Mucosa of rectum (tissue), 2 donors: ENCODE measurements around the gene GRAMD4.
"Not testable (repeated sequence)": the region's sequence is repeated elsewhere in the genome, so short reads cannot be mapped to it uniquely, and the experiment has no call there.

Source experiments
- H3K27ac ChIP-seq, 2 donors: one replicate each; pipeline ENCODE4 v1.7.0; 2013; ENCODE audit warnings: inconsistent platforms in 2 of 2, low read depth in 2 of 2, low read length in 2 of 2
- H3K27me3 ChIP-seq, 2 donors: one replicate each; pipeline ENCODE4 v1.7.0; 2013; ENCODE audit warnings: low read length in 2 of 2; ENCODE audit not compliant: control insufficient read depth in 2 of 2, insufficient read depth in 2 of 2
- H3K36me3 ChIP-seq, 2 donors: one replicate each; pipeline ENCODE4 v1.7.0; 2013; ENCODE audit warnings: low read length in 2 of 2; ENCODE audit not compliant: control insufficient read depth in 2 of 2, insufficient read depth in 2 of 2
- H3K4me1 ChIP-seq, 2 donors: one replicate each; pipeline ENCODE4 v1.7.0; 2013; ENCODE audit warnings: low read length in 2 of 2, mild to moderate bottlenecking in 1 of 2; ENCODE audit not compliant: control insufficient read depth in 2 of 2, insufficient read depth in 2 of 2
- H3K4me3 ChIP-seq, 2 donors: one replicate each; pipeline ENCODE4 v1.7.0; 2013; ENCODE audit warnings: low read length in 2 of 2
- H3K9ac ChIP-seq, 2 donors: one replicate each; pipeline ENCODE4 v1.7.0; 2013; ENCODE audit warnings: low read length in 2 of 2, low read depth in 1 of 2, mild to moderate bottlenecking in 1 of 2
- H3K9me3 ChIP-seq, 2 donors: one replicate each; pipeline ENCODE4 v1.7.0; 2013; ENCODE audit warnings: low read length in 2 of 2; ENCODE audit not compliant: control insufficient read depth in 2 of 2
- donor health status: healthy.
- donor health status: Normal muscosa, but diverticular disease.

GRAMD4 gene

GRCh38 chr22:46648225-46648820 is 28.1 kb downstream of the GRAMD4 start:
- H3K4me1 ChIP-seq: peaks cover 16 to 62% of the 10 kb centered on the region in 2 donors
- not testable (repeated sequence) for H3K9me3 ChIP-seq, H3K27me3 ChIP-seq, H3K9ac ChIP-seq, H3K4me3 ChIP-seq, H3K27ac ChIP-seq
- peaks cover 8 to 12% of the 10 kb centered on the region in 2 donors for H3K36me3 ChIP-seq

- Histone ChIP-seq H3K9ac (no peak overlapping the region), H3K4me3 (no peak overlapping the region), H3K4me1 (peaks cover 21 to 62% of the 10 kb centered on the region in 2 donors), H3K27me3 (no peaks in the 10 kb centered on the region), H3K27ac (peak overlapping the region; percentile 47 to 56), H3K9me3 (no peaks in the 10 kb centered on the region), H3K36me3 (peaks cover 6% of the 10 kb centered on the region in 2 donors)
These were observed 29.2 kb downstream of the GRAMD4 start for GRCh38 chr22:46649141-46650077.

- H3K9me3 ChIP-seq: no peaks in the 10 kb centered on the region
- no peak overlapping the region for H3K4me3 ChIP-seq
- H3K27me3 ChIP-seq: no peaks in the 10 kb centered on the region
- H3K27ac ChIP-seq: peak overlapping the region; percentile 47 to 56
- H3K36me3 ChIP-seq: peaks cover 6% of the 10 kb centered on the region in 2 donors
- peaks cover 21 to 60% of the 10 kb centered on the region in 2 donors for H3K4me1 ChIP-seq
- no peak overlapping the region for H3K9ac ChIP-seq
These were observed 30.1 kb downstream of the GRAMD4 start for GRCh38 chr22:46650078-46650810.

GRCh38 chr22:46651316-46651715 is 31.1 kb downstream of the GRAMD4 start:
- Histone ChIP-seq H3K4me3 (no peak overlapping the region), H3K36me3 (peaks cover 6% of the 10 kb centered on the region in 2 donors), H3K4me1 (peaks cover 18 to 52% of the 10 kb centered on the region in 2 donors), H3K9me3 (no peaks in the 10 kb centered on the region), H3K27me3 (no peaks in the 10 kb centered on the region), H3K9ac (no peak overlapping the region), H3K27ac (peak overlapping the region in 1 of 2 donors; percentile 73)

GRCh38 chr22:46652081-46652846 is 32.1 kb downstream of the GRAMD4 start:
- Histone ChIP-seq H3K9me3 (no peaks in the 10 kb centered on the region), H3K4me3 (no peak overlapping the region), H3K9ac (no peak overlapping the region), H3K36me3 (peaks cover 6% of the 10 kb centered on the region in 2 donors), H3K27me3 (no peaks in the 10 kb centered on the region), H3K27ac (peak overlapping the region; percentile 58 to 73), H3K4me1 (peaks cover 17 to 42% of the 10 kb centered on the region in 2 donors)

GRCh38 chr22:46652847-46653331 is 32.7 kb downstream of the GRAMD4 start:
- Histone ChIP-seq H3K4me1 (peaks cover 14 to 36% of the 10 kb centered on the region in 2 donors), H3K27ac (peak overlapping the region; percentile 58 to 73), H3K4me3 (peak overlapping the region; percentile 7 to 17)

GRCh38 chr22:46653596-46653995 is 33.4 kb downstream of the GRAMD4 start:
- peak overlapping the region; percentile 38 to 73 for H3K27ac ChIP-seq
- peaks cover 14 to 35% of the 10 kb centered on the region in 2 donors for H3K4me1 ChIP-seq
- no peak overlapping the region for H3K9ac ChIP-seq
- peaks cover 0 to 2% of the 10 kb centered on the region in 2 donors for H3K36me3 ChIP-seq
- H3K9me3 ChIP-seq: no peaks in the 10 kb centered on the region
- no peak overlapping the region for H3K4me3 ChIP-seq
- no peaks in the 10 kb centered on the region for H3K27me3 ChIP-seq

More at GRCh38 chr22:46652847-46653331, 32.7 kb downstream of the GRAMD4 start:
- Histone ChIP-seq H3K27me3 (no peaks in the 10 kb centered on the region), H3K9ac (no peak overlapping the region), H3K9me3 (no peaks in the 10 kb centered on the region), H3K36me3 (peaks cover under 1 to 3% of the 10 kb centered on the region in 2 donors)

- no peak overlapping the region for H3K4me3 ChIP-seq
- H3K27me3 ChIP-seq: no peaks in the 10 kb centered on the region
- no peaks in the 10 kb centered on the region for H3K9me3 ChIP-seq
- peaks cover 10 to 29% of the 10 kb centered on the region in 2 donors for H3K4me1 ChIP-seq
- H3K36me3 ChIP-seq: peaks cover under 1 to 10% of the 10 kb centered on the region in 2 donors
- no peak overlapping the region for H3K27ac ChIP-seq
- no peak overlapping the region for H3K9ac ChIP-seq
These were observed 34.2 kb downstream of the GRAMD4 start for GRCh38 chr22:46654426-46654825.

- no peak overlapping the region for H3K27ac ChIP-seq
- H3K9me3 ChIP-seq: no peaks in the 10 kb centered on the region
- no peak overlapping the region for H3K4me3 ChIP-seq
- no peaks in the 10 kb centered on the region for H3K27me3 ChIP-seq
- no peak overlapping the region for H3K9ac ChIP-seq
- H3K36me3 ChIP-seq: peaks cover 3 to 11% of the 10 kb centered on the region in 2 donors
- peaks cover 13 to 28% of the 10 kb centered on the region in 2 donors for H3K4me1 ChIP-seq
These were observed 34.9 kb downstream of the GRAMD4 start for GRCh38 chr22:46654927-46655595.
